Lower leg skin (tissue), 4 donors: ENCODE results near the gene UBE2E2. TPM values are rescaled to one million over a fixed set of nuclear protein-coding genes. Genes with fewer than 3 reads are reported as not detected.

ENCODE experiments used
- DNase-seq, 2 donors: peaks; one replicate each; pipeline ENCODE4 v3.0.0-alpha.2; 2019; ENCODE audit warnings: low spot score in 2 of 2
- H3K4me3 ChIP-seq: fragments of 200-600 bp; sonication (generic); 2 replicates; pipeline ENCODE4 v1.5.1; 2017; ENCODE audit warnings: mild to moderate bottlenecking, low read depth; ENCODE audit not compliant: poor library complexity, severe bottlenecking
- POLR2A ChIP-seq, 2 donors: fragments of 450-650 bp; IDR thresholded peaks; one replicate each; pipeline ENCODE4 v1.6.1; 2016 to 2017; ENCODE audit warnings: antibody characterized with exemption in 2 of 2, mild to moderate bottlenecking in 1 of 2, moderate library complexity in 1 of 2
- WGBS, 2 donors: methylation state at CpG; one replicate each; pipeline ENCODE4 v1.1.5; 2018; 5-methylcytosine and 5-hydroxymethylcytosine counted together
- intact Hi-C: fragments of 100-400 bp; cut with DNase I; formaldehyde crosslinking; loops from one replicate; pipeline ENCODE4 v1.15.0; 2023; ENCODE audit warnings: low total_unique reads
- total RNA-seq, 4 donors: library from RNA; depleted of rRNA; stranded (reverse); fragments of >200 nt; gene quantifications; one replicate each; pipeline ENCODE4 v1.1.0, GENCODE V29; 2016
- TF ChIP-seq, protein P1 (sequence below), 3 donors: fragments of 450-650 bp; IDR thresholded peaks; one replicate each; pipeline ENCODE4 v1.5.1; 2016; ENCODE audit warnings: antibody characterized with exemption in 3 of 3, mild to moderate bottlenecking in 3 of 3, moderate library complexity in 2 of 3

UBE2E2 gene
- total RNA-seq, 4 donors from 2014 or later: 20.0 to 54.7 (median 33.3) TPM

DNA sequence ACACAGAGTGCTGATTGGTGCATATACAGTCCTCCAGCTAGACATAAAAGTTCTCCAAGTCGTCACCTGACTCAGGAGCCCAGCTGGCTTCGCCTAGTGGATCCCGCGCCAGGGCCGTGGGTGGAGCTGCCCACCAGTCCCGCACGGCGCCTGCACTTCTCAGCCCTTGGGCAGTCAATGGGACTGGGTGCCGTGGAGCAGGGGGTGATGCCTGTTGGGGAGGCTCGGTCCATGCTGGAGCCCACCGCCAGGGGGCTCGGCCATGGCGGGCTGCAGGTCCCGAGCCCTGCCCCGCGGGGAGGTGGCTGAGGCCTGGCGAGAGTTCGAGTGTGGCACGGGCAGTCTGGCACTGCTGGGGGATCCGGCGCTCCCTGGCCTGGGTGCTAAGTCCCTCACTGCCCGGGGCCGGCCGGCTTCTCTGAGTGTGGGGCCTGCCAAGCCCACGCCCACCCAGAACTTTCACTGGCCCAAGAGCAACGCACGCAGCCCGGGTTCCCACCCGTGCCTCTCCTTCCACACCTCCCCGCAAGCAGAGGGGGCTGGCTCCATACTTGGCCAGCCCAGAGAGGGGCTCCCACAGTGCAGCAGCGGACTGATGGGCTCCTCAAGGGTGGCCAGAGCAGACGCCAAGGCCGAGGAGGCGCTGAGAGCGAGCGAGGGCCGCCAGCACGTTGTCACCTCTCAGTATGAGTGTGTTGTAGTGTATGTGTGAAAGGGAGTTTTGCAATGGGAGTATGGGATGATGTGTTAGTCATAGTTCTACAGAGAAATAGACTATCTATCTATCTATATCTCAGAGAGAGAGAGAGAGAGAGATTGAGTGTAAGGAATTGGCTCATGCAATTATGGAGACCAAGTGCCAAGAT lies 69.0 kb downstream of the UBE2E2 start:
- no peak for DNase-seq
- intact Hi-C loops: no loop called here
- 95 to 97% methylated on average over 9 to 20 of the region's 38 CpGs for WGBS, 2 donors
- no peak for TF ChIP-seq POLR2A (IDR thresholded peaks at IDR 0.05)
- TF ChIP-seq, protein P1, sequence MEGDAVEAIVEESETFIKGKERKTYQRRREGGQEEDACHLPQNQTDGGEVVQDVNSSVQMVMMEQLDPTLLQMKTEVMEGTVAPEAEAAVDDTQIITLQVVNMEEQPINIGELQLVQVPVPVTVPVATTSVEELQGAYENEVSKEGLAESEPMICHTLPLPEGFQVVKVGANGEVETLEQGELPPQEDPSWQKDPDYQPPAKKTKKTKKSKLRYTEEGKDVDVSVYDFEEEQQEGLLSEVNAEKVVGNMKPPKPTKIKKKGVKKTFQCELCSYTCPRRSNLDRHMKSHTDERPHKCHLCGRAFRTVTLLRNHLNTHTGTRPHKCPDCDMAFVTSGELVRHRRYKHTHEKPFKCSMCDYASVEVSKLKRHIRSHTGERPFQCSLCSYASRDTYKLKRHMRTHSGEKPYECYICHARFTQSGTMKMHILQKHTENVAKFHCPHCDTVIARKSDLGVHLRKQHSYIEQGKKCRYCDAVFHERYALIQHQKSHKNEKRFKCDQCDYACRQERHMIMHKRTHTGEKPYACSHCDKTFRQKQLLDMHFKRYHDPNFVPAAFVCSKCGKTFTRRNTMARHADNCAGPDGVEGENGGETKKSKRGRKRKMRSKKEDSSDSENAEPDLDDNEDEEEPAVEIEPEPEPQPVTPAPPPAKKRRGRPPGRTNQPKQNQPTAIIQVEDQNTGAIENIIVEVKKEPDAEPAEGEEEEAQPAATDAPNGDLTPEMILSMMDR (IDR thresholded peaks at IDR 0.05): no peak
- no peak overlapping the region for H3K4me3 ChIP-seq

DNA sequence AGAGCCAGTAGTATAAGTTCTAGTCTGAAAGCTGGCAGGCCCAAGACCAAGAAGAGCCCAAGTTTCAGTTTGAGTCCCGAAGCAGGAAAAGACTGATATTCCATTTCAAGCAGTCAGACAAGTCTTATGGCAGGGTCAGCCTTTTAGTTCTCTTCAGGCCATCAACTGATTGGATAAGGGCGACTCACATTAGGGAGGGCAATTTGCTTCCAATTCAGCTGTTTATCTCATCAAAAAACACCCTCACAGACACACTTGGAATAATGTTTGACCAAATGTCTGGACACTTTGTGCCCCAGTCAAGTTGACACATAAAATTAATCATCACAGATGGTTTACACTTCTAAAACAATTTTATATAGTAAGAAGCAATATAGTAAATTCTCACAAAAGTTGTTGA lies 69.7 kb downstream of the UBE2E2 start:
- no peak for DNase-seq
- no peak overlapping the region for H3K4me3 ChIP-seq
- intact Hi-C loops: no loop called here
- WGBS, 2 donors: 84 to 91% methylated on average over 2 of the region's 2 CpGs
- TF ChIP-seq POLR2A (IDR thresholded peaks at IDR 0.05): no peak
- TF ChIP-seq, protein P1 (IDR thresholded peaks at IDR 0.05): no peak

DNA sequence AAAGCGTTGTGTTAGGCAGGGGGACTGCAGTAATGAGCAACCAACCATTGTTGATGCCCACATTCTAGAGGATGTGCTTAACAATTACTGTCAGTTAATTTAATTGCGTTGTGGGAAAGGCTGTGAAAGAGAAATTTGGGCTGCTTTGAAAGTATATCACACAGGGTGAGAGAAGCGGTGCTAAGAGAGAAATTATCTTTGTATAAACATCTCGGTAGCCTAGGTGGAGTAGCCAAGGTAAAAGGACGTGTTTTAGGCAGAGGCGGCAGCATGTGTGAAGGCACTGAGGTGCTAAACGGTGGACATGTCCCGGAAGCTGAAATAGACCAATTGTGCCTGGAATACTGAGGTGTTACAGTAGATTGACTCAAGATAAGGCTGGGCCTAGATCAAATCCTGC lies 71.9 kb downstream of the UBE2E2 start:
- intact Hi-C loops: no loop called here
- 90 to 95% methylated on average over 8 of the region's 8 CpGs for WGBS, 2 donors
- no peak for DNase-seq

DNA sequence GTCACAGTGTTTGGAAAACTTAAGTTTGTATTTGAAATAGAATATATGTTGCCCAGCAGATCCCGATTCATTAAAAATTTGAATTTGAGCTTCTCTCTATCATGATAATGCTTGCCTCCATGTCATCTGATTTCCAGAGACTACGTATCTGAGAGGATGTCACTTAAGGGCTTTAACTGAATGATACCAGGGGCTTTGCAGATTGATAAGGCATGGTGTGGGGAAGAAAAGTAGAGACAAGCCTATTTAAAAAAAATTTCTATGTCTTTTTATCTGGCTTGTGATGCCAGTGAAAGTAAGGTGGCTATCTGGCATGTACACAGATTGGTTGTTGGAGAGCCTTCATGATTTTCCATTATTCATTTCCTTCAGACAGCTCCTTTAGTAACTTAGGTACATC lies 72.7 kb downstream of the UBE2E2 start:
- H3K4me3 ChIP-seq: no peak overlapping the region
- no peak for DNase-seq
- intact Hi-C loops: no loop called here
- no peak for TF ChIP-seq POLR2A (IDR thresholded peaks at IDR 0.05)
- TF ChIP-seq, protein P1 (IDR thresholded peaks at IDR 0.05): no peak
- 96 to 98% methylated on average over 2 of the region's 2 CpGs for WGBS, 2 donors

More for the DNA sequence above, 71.9 kb downstream of the UBE2E2 start:
- no peak overlapping the region for H3K4me3 ChIP-seq
- TF ChIP-seq, protein P1 (IDR thresholded peaks at IDR 0.05): no peak
- no peak for TF ChIP-seq POLR2A (IDR thresholded peaks at IDR 0.05)

DNA sequence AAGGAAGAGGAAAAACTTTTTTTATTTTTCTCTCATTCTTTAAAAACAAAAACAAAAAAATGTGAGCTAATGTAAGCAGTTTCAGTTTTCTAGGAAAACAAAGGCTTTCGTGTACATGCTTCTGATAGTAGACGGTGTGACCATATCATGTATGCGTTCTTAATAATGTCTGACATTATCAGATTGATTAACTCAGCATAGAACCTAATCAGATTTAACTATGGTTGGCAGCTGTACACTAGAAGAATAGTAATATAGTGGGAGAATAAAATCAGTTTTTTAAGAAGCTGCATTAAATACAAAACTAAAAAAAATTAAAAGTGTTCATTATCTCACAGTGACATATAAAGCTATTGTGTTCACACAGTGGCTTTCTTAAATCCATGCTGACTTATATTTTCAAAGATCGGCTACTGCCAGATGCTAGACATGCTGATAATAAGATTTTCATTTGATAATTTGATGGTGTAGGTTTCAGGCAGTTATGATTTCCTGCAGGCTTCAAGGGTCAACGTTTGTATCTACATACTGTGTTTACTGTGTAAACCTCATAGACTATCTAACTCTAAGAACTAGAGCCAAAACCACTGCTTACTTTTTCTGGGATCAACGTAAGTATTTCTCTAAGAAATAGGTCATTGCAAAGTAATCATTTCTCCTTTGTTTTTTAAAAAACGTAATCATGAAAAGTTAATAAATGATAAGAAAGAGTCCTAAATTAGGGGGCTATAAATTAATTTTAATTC lies 74.0 kb downstream of the UBE2E2 start:
- intact Hi-C loops: no loop called here
- no peak overlapping the region for H3K4me3 ChIP-seq
- WGBS, 2 donors: 81 to 84% methylated on average over 7 of the region's 7 CpGs
- TF ChIP-seq, protein P1 (IDR thresholded peaks at IDR 0.05): no peak
- no peak for TF ChIP-seq POLR2A (IDR thresholded peaks at IDR 0.05)
- DNase-seq: no peak
